ENCODE results near the gene SMIM14.
"Not testable (repeated sequence)": the region's sequence is repeated elsewhere in the genome, so short reads cannot be mapped to it uniquely, and the experiment has no call there.

SMIM14 gene

DNA sequence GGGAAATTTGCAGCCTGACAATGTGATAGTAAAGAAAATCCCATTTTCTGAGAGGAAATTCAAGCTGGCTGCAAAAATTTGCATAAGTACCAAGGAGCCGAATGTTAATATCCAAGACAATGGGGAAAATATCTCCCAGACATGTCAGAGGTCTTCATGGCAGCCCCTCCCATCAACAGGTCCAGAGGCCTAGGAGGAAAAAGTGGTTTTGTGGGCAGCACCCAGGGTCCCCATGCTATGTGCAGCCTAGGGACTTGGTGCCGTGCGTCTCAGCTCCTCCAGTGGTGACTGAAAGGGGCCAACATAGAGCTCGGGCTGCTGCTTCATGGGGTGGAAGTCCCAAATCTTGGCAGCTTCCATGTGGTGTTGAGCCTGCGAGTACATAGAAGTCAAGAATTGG lies 105.1 kb downstream of the SMIM14 start:
- Mint-ChIP-seq H3K9me3 (peaks cover 8% of the 10 kb centered on the region), H3K27ac (ENCODE audit: low read depth) (no peak overlapping the region), H3K4me1 (peaks cover 1% of the 10 kb centered on the region), H3K27me3 (no peaks in the 10 kb centered on the region), H3K4me3 (no peak overlapping the region), H3K36me3 (ENCODE audit: insufficient read depth) (no peaks in the 10 kb centered on the region)
- ATAC-seq (replicated peaks; ENCODE audit: extremely low read depth, poor library complexity, severe bottlenecking) (no peak), DNase-seq (ENCODE audit: low spot score in 2 of 2) (no peak)

DNA sequence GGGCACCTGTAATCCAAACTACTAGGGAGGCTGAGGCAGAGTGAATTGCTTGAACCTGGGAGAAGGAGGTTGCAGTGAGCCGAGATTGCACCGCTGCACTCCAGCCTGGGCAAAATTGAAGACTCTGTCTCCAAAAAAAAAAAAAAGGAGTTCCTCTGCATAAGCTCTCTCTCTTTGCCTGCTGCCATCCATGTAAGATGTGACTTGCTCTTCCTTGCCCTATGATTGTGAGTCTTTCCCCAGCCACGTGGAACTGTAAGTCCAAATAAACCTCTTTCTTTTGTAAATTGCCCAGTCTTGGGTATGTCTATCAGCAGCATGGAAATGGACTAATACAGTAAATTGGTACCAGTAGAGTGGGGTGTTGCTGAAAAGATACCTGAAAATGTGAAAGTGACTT lies 106.4 kb downstream of the SMIM14 start:
- not testable (repeated sequence) for H3K36me3 Mint-ChIP-seq (ENCODE audit: insufficient read depth); H3K27ac Mint-ChIP-seq (ENCODE audit: low read depth); ATAC-seq (replicated peaks; ENCODE audit: extremely low read depth, poor library complexity, severe bottlenecking); H3K9me3 Mint-ChIP-seq; DNase-seq (ENCODE audit: low spot score in 2 of 2); H3K4me1 Mint-ChIP-seq; H3K4me3 Mint-ChIP-seq; H3K27me3 Mint-ChIP-seq

DNA sequence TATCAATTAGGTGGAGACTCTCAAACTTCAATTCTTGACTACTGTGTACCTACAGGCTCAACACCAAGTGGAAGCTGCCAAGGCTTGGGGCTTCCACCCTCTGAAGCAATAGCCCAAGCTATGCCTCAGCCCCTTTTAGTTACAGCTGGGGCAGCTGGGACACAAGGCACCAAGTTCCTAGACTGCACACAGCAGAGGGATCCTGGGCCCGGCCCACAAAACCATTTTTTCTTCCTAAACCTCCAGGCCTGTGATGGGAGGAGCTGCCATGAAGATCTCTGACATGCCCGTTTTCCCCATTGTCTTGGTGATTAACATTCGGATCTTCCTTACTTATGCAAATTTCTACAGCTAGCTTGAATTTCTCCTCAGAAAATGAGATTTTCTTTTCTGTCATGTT lies 108.0 kb downstream of the SMIM14 start:
- DNase-seq (ENCODE audit: low spot score in 2 of 2) (no peak), ATAC-seq (replicated peaks; ENCODE audit: extremely low read depth, poor library complexity, severe bottlenecking) (no peak)
- H3K4me3 Mint-ChIP-seq: no peak overlapping the region
- peaks cover 8% of the 10 kb centered on the region for H3K9me3 Mint-ChIP-seq
- no peak overlapping the region for H3K27ac Mint-ChIP-seq (ENCODE audit: low read depth)
- peaks cover 23% of the 10 kb centered on the region for H3K4me1 Mint-ChIP-seq
- no peaks in the 10 kb centered on the region for H3K27me3 Mint-ChIP-seq
- peaks cover 3% of the 10 kb centered on the region for H3K36me3 Mint-ChIP-seq (ENCODE audit: insufficient read depth)

DNA sequence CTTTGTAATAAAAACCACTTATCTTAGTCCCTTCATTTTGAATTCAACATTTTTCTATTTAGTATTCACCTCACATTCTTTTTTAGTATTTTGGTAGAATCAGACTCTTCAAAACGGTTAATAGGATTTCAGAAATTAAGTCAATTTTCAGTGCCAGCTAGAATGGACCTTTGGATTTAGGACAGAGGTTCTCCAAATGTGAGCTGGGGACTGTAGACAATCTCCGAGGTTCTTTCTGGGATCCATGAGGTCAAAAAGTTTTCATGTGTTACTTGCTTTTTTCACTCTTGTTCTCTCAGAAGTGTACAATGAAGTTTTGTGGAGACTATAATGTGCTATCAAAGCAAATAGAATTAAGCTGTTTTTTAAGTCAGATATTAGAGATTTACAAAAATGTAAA lies 109.1 kb downstream of the SMIM14 start:
- ATAC-seq (replicated peaks; ENCODE audit: extremely low read depth, poor library complexity, severe bottlenecking): no peak
- Mint-ChIP-seq H3K27me3 (no peaks in the 10 kb centered on the region), H3K4me3 (no peak overlapping the region), H3K36me3 (ENCODE audit: insufficient read depth) (peaks cover 3% of the 10 kb centered on the region), H3K27ac (ENCODE audit: low read depth) (no peak overlapping the region), H3K4me1 (peaks cover 24% of the 10 kb centered on the region), H3K9me3 (peaks cover 8% of the 10 kb centered on the region)
- no peak for DNase-seq (ENCODE audit: low spot score in 2 of 2)

DNA sequence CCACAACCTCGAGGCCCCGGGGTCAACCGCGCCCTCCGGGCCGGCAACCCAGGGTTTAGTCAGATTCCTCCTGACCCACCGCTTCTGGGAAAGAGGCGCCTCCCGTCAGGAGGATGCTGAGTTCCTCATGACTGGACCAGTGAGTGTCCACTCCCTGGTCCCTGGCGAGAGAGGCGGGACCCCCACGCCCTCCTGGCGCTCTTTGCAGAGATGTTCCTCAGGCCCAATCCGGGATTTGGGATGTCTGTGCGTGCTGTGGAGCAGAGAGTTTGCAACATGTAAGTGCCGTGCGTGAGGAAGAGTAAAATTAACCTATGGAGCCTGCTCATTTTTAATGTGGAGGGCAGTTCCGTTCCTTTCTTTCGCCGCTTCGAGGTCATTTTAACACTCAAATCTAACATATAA lies 110.6 kb downstream of the SMIM14 start:
- peak overlapping the region; percentile 99 for H3K4me3 Mint-ChIP-seq
- H3K27me3 Mint-ChIP-seq: no peaks in the 10 kb centered on the region
- peak in 1 of 2 donors; percentile 15 for DNase-seq (ENCODE audit: low spot score in 2 of 2)
- peaks cover 8% of the 10 kb centered on the region for H3K9me3 Mint-ChIP-seq
- no peak overlapping the region for H3K27ac Mint-ChIP-seq (ENCODE audit: low read depth)
- H3K36me3 Mint-ChIP-seq (ENCODE audit: insufficient read depth): peaks cover 3% of the 10 kb centered on the region
- ATAC-seq (replicated peaks; ENCODE audit: extremely low read depth, poor library complexity, severe bottlenecking): no peak
- peaks cover 24% of the 10 kb centered on the region for H3K4me1 Mint-ChIP-seq

DNA sequence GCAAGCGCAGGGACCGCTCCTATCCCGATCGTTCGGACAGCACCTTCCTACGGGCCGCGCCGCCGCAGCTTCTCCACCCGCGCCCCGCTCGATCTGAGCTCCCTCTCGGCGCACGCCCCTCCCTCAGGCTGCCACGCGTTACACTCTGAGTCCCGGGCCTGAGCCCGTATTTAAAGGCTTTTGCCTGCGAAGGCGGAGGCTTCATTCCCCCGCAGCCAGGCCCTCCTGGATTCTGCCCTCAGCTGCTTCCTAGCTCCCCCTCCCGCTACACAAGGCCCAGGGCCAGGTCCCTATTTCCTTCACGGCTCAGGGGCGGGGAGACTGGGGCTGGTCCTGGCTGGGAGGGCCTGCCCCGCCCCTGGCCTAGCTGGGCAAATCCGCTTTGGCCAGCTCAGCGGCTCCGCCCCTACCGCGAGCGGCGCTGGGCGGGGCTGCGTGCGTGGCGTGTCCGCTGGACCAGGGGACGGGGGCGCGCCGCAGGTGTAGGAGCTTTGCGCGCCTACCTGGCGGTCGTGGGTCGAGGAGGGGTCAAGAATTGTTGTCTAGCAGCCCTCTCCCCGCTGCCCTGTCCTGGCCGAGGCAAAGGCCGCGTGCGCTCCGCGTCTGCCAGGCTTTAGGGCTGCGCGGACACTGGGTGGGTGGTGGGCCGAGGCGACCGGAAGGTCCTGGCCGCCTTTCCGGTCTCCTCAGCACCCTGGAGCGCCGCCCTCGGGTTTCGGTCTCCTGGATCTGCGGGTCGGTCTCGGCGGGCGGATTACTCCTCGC lies 111.2 kb downstream of the SMIM14 start, which contains the start of gene UGDH:
UGDH (minus strand) TSS at position 144 of the 765 bp plus-strand sequence. CDS start 5,927 bp downstream, outside the sequence.
- Mint-ChIP-seq H3K27ac (ENCODE audit: low read depth) (peak within 1 kb of the TSS; percentile 89), H3K36me3 (ENCODE audit: insufficient read depth) (peaks cover 3% of the 10 kb centered on the region), H3K9me3 (peaks cover 8% of the 10 kb centered on the region), H3K4me1 (peaks cover 24% of the 10 kb centered on the region), H3K27me3 (no peaks in the 10 kb centered on the region), H3K4me3 (peak within 1 kb of the TSS; percentile 99)
- DNase-seq (ENCODE audit: low spot score in 2 of 2) (peak; percentile 76 to 81), ATAC-seq (replicated peaks; ENCODE audit: extremely low read depth, poor library complexity, severe bottlenecking) (peak; percentile 99)

DNA sequence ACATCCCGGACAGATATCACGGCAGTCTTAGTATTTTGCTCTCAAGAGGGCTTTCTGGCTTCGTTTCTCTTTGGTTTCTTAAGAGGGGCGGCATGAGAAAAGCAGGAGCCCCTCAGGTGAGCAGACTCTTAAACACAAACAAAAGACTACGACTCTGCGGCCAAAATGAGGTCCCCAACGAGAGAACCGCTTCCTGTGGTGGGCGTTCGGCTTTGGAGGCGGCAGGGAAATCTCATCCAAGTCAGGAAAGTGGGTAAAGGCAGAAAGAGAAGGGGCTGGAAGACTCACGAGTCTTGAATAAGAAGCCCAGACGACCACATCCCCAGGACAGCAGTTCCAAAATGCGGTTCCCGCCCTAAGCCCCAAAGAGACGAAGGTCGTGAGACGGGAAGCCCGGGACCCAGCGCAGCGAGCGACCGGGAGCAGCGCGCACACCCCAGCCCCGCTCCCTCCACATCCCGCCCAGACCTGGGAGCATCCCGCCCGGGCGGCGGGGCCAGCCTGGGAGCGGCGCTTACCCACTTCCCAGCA lies 111.8 kb downstream of the SMIM14 start:
- DNase-seq (ENCODE audit: low spot score in 2 of 2) (no peak), ATAC-seq (replicated peaks; ENCODE audit: extremely low read depth, poor library complexity, severe bottlenecking) (peak; percentile 18)
- Mint-ChIP-seq H3K27me3 (no peaks in the 10 kb centered on the region), H3K4me1 (peaks cover 24% of the 10 kb centered on the region), H3K36me3 (ENCODE audit: insufficient read depth) (peaks cover 3% of the 10 kb centered on the region), H3K27ac (ENCODE audit: low read depth) (peak overlapping the region; percentile 89), H3K4me3 (peak overlapping the region; percentile 99), H3K9me3 (peaks cover 8% of the 10 kb centered on the region)

DNA sequence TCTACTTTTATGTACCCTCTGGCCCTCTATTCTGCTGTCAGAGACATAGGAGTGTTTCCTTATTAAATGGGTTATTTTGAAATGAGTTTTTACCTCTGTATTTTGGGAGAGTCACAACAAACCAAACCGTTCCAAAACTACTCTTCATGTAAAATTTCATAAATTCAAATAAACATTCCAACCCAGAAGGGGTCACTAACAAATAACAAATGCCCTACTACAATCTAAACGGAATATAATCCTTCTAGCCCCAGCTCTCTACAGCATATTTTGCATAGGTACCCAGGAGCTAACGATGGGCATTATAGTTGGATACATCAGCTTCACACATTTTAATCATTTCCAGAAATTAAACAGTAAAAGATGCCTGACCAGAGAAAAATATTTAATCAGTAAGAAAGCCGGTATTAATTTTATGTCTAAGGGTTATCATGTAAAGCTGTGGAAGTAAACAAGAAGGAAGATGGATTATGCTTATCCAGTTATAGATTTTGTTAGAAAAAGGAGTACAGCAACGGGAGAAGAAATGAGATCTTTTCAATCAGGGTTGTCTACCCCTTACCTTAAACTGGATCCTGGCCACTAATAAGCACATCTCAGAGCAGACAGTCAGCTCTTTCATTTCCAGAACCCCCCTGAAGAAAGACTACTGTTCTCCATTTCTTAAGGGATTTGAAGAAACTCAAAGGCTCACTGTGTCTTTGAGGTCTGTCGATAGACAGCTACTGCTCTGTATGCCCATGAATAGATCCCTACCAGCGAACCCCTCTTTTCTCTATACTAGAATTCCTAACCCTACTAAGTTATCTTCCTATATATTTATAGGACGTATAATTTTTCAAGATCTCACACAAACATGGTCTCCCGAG lies 112.6 kb downstream of the SMIM14 start:
- Mint-ChIP-seq H3K4me3 (peak overlapping the region; percentile 99), H3K9me3 (peaks cover 3% of the 10 kb centered on the region), H3K4me1 (peaks cover 24% of the 10 kb centered on the region), H3K27me3 (no peaks in the 10 kb centered on the region), H3K27ac (ENCODE audit: low read depth) (peak overlapping the region; percentile 89), H3K36me3 (ENCODE audit: insufficient read depth) (peaks cover 3% of the 10 kb centered on the region)
- DNase-seq (ENCODE audit: low spot score in 2 of 2) (no peak), ATAC-seq (replicated peaks; ENCODE audit: extremely low read depth, poor library complexity, severe bottlenecking) (no peak)

DNA sequence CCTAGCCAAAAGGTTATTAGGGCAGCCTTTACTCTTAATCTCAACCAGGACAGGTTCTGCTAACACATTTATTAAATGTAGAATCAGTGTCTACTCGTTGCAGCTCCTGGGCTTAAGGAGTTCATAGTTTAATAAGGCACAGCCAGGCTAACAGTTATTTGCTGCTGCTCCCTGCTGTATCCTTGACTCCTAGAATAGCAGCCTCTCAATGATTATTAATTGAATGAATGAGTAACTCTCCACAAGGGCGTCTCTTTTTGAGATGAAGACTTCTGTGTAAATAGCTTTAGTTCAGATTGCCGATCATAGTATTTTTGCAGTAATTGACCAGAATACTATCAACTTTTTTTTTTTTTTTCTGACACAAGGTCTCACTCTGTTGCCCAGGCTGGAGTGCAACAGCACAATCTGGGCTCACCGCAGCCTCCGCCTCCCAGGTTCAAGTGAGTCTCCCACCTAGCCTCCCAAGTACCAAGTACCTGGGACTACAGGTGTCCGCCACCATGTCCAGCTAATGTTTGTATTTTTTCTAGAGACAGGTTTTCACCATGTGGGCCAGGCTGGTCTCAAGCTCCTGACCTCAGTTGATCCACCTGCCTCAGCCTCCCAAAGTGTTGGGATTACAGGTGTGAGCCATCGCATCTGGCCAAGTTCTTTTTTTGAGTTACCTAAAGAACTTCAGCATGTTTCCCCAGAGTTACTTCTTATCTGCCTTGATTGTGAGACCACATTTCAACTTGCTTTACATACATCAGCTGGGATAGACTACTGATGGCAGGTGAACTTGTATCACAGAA lies 114.3 kb downstream of the SMIM14 start:
- Mint-ChIP-seq H3K4me3 (no peak overlapping the region), H3K27ac (ENCODE audit: low read depth) (no peak overlapping the region), H3K9me3 (no peaks in the 10 kb centered on the region), H3K4me1 (peaks cover 24% of the 10 kb centered on the region), H3K27me3 (no peaks in the 10 kb centered on the region), H3K36me3 (ENCODE audit: insufficient read depth) (peaks cover 7% of the 10 kb centered on the region)
- no peak for DNase-seq (ENCODE audit: low spot score in 2 of 2)
- no peak for ATAC-seq (replicated peaks; ENCODE audit: extremely low read depth, poor library complexity, severe bottlenecking)

DNA sequence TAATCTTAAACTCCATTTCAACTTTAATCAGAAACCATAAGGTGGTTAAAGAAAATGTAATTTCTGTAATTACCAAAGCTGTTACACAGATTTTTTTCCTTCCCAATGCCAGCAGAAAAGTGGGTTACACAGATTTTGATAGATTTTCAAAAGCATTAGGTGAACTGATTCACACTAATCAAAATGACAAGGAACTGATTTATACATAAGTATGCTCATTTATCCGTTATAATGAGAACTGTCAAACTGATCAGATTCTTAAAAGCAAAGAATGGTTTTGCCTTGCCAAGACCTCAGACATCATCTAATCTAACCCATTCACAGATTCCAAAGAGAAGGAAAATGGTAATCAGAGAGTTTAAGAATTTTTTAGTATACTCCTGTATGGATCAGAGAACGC lies 116.6 kb downstream of the SMIM14 start:
- peaks cover 4% of the 10 kb centered on the region for H3K36me3 Mint-ChIP-seq (ENCODE audit: insufficient read depth)
- peaks cover 13% of the 10 kb centered on the region for H3K4me1 Mint-ChIP-seq
- no peaks in the 10 kb centered on the region for H3K27me3 Mint-ChIP-seq
- no peak for ATAC-seq (replicated peaks; ENCODE audit: extremely low read depth, poor library complexity, severe bottlenecking)
- no peak overlapping the region for H3K4me3 Mint-ChIP-seq
- no peaks in the 10 kb centered on the region for H3K9me3 Mint-ChIP-seq
- no peak overlapping the region for H3K27ac Mint-ChIP-seq (ENCODE audit: low read depth)
- DNase-seq (ENCODE audit: low spot score in 2 of 2): no peak

DNA sequence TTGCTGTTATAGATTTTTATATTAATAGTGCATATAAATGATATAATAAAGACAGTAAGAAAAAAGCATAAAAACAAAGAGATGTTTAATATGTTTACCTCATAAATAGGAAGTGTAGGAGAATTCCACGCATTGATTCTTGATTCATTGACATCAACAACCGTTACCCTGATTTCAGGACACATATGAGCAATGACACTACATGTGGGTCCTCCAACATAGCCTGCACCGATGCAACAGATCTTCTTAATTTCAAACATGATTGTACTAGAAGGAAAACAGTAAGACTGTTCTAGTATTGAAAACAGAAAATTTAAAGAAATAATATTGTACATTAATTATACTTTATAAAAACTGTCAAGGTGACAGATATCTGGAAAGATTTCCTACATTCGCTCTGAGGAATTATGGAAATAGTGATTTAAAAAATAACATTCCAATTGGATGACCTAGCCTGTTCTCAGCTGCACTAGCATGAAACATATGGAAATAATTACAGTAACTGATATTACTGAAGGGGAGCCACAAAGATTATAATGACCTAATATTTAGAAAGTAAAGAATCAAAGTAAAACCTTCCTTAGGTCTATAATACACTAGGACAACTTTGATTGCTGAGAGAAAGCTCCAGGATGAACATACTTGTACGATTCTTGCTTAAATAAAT lies 117.3 kb downstream of the SMIM14 start:
- H3K4me3 Mint-ChIP-seq: no peak overlapping the region
- DNase-seq (ENCODE audit: low spot score in 2 of 2) (no peak), ATAC-seq (replicated peaks; ENCODE audit: extremely low read depth, poor library complexity, severe bottlenecking) (no peak)
- no peaks in the 10 kb centered on the region for H3K27me3 Mint-ChIP-seq
- peaks cover 8% of the 10 kb centered on the region for H3K4me1 Mint-ChIP-seq
- no peaks in the 10 kb centered on the region for H3K9me3 Mint-ChIP-seq
- H3K27ac Mint-ChIP-seq (ENCODE audit: low read depth): no peak overlapping the region
- peaks cover 4% of the 10 kb centered on the region for H3K36me3 Mint-ChIP-seq (ENCODE audit: insufficient read depth)

DNA sequence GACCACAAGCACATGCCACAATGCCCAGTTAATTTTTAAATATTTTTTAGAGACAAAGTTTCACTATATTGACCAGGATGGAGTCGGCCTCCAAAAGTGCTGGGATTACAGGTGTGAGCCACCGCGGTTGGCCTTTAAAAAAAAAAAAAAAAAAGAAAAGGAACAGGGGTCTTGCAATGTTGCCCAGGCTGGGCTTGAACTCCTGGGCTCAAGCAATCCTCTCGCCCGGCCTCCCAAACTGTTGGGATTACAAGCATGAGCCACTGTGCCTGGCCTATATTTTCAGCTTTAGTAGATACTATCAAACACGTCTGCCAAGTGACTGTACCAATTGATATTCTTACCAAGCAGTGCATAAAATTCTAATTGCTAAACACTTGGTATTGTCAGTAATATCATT lies 120.2 kb downstream of the SMIM14 start:
- H3K27me3 Mint-ChIP-seq: no peaks in the 10 kb centered on the region
- no peak for DNase-seq (ENCODE audit: low spot score in 2 of 2)

More for the DNA sequence above, 120.2 kb downstream of the SMIM14 start:
- no peak overlapping the region for H3K4me3 Mint-ChIP-seq
- ATAC-seq (replicated peaks; ENCODE audit: extremely low read depth, poor library complexity, severe bottlenecking): no peak
- H3K4me1 Mint-ChIP-seq: no peaks in the 10 kb centered on the region
- H3K36me3 Mint-ChIP-seq (ENCODE audit: insufficient read depth): peaks cover 11% of the 10 kb centered on the region
- H3K9me3 Mint-ChIP-seq: no peaks in the 10 kb centered on the region
- H3K27ac Mint-ChIP-seq (ENCODE audit: low read depth): no peak overlapping the region
